GM19455 (cell line): ENCODE results near the gene PSMD2.

ENCODE experiments used
- ATAC-seq: cut with Tn5 transposase; IDR thresholded peaks from one replicate; pipeline ENCODE4 v1.9.1; 2021; ENCODE audit not compliant: unreplicated experiment

PSMD2 gene

DNA sequence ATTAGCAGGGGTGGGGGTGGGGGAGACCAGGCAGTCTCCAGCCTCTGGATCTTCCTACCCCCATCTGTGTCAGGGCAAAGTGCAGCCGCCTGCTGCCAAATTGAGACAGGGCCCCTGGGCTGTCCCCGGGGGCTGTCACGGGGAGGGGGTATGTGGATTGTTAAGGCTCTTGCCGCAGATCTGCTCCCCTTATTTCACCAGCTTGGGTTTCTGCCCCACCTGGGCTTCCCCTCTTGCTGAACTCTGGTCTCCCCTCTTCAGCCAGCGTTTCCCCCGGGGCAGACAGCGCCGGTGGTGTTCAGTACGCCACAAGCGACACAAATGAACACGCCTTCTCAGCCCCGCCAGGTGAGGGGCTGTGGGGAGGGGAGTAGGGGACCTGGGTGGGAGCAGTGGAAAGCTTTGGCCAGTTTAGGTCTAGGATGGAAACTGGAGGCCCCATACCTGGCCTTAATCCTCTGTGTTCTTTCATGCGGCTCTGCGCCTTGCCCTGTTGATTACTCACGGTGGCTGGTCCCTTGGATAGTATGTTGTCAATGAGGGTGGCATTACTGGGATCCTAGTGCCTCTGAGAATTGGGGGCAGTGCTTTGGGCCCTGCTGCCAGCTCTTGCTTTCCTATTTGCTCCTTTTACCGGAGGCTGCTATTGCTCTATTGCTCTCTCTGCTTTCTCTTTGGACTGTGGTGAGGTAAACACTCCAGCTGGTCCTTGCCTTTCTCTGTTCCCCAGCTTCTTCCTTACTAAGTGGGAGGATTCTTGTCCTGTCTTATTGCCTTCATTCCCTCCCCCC lies 17.0 kb downstream of the PSMD2 start:
- no peak for ATAC-seq

DNA sequence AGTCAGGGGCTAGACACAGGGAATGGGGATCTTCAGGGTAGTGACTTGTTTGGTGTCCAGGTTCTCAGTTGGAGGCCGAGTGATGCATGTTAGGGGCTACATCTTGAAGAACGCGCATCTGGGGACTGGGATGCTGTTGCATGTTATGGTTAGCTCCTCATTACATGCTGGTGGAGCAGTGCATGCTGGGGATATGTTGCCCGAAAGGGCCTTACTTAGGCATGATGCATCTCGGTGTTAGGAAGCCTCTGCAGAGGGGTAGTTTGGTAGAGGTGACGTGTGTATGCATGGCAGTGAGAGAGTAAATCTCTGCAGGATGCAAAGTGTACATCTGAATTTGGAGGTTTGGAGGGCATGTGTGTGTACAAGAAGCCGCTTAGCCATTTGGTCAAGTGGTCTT lies 17.8 kb downstream of the PSMD2 start:
- no peak for ATAC-seq

DNA sequence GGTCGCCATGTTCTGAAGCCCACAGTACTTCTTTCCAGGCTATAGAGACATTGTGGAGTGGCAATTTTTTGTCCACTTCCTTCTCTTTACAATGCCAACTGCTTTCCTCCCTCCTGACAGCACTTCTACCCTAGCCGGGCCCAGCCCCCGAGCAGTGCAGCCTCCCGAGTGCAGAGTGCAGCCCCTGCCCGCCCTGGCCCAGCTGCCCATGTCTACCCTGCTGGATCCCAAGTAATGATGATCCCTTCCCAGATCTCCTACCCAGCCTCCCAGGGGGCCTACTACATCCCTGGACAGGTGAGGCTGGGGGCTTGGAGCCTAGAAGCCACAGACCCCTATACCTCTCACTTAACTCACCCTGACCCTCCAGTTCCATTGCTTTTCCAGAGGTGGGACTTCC lies 18.2 kb downstream of the PSMD2 start:
- ATAC-seq = no peak

DNA sequence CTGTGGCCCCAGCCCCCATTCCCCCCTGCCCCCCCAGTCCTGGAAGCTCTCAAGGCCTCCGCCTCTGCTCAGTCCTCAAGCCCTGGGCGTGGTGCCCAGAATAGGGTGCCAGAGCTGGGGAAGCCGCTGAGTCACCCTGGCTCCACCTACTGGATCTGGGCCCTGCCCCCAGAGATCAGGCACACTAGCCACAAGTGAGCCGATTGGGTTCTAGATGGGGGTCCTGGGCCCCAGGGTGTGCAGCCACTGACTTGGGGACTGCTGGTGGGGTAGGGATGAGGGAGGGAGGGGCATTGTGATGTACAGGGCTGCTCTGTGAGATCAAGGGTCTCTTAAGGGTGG lies 21.0 kb downstream of the PSMD2 start:
- ATAC-seq = no peak

DNA sequence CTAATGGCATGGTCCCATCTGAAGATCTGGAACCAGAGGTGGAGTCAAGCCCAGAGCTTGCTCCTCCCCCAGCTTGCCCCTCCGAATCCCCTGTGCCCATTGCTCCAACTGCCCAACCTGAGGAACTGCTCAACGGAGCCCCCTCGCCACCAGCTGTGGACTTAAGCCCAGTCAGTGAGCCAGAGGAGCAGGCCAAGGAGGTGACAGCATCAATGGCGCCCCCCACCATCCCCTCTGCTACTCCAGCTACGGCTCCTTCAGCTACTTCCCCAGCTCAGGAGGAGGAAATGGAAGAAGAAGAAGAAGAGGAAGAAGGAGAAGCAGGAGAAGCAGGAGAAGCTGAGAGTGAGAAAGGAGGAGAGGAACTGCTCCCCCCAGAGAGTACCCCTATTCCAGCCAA lies 22.6 kb downstream of the PSMD2 start:
- no peak for ATAC-seq

DNA sequence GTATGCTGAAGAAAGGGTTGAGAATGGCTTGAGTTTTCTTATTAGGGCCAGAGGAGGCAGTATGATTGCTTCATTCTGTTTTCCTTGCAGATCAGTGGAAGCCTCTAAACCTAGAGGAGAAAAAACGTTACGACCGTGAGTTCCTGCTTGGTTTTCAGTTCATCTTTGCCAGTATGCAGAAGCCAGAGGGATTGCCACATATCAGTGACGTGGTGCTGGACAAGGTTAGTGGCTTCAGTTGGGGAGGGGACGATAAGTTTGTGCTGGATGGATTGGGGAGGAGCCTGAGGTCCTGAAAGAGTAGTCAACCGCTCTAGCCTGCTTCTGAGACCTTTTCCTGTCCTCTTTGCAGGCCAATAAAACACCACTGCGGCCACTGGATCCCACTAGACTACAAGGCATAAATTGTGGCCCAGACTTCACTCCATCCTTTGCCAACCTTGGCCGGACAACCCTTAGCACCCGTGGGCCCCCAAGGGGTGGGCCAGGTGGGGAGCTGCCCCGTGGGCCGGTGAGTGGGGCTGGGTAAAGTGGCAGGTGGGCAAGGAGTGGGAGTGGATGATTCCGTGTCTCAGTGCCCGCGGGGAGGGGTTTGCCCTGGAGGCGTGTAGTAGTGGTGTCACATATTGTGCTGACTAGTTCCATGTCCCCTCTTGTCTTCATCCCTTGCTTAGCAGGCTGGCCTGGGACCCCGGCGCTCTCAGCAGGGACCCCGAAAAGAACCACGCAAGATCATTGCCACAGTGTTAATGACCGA lies 23.9 kb downstream of the PSMD2 start:
- no peak for ATAC-seq

DNA sequence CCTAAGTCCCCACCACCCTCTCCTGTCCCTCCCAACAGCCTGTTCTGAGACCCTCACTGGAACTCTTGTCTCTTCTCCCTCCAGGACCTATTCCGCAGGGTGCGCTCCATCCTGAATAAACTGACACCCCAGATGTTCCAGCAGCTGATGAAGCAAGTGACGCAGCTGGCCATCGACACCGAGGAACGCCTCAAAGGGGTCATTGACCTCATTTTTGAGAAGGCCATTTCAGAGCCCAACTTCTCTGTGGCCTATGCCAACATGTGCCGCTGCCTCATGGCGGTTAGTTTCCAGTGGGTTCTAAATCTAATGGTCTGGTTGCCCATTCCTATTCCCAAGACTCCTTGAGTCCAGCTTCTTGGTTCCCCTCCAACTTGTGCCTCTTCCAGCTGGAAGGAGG lies 24.7 kb downstream of the PSMD2 start:
- ATAC-seq = no peak

DNA sequence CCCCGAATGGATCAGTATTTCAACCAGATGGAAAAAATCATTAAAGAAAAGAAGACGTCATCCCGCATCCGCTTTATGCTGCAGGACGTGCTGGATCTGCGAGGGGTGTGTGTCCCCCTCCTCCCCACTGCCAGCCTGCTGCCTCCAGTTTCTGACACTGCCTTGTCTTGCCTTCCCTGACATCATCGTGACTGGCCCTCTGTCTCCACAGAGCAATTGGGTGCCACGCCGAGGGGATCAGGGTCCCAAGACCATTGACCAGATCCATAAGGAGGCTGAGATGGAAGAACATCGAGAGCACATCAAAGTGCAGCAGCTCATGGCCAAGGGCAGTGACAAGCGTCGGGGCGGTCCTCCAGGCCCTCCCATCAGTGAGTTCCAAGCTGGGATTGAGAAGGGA lies 26.2 kb downstream of the PSMD2 start:
- ATAC-seq = no peak

DNA sequence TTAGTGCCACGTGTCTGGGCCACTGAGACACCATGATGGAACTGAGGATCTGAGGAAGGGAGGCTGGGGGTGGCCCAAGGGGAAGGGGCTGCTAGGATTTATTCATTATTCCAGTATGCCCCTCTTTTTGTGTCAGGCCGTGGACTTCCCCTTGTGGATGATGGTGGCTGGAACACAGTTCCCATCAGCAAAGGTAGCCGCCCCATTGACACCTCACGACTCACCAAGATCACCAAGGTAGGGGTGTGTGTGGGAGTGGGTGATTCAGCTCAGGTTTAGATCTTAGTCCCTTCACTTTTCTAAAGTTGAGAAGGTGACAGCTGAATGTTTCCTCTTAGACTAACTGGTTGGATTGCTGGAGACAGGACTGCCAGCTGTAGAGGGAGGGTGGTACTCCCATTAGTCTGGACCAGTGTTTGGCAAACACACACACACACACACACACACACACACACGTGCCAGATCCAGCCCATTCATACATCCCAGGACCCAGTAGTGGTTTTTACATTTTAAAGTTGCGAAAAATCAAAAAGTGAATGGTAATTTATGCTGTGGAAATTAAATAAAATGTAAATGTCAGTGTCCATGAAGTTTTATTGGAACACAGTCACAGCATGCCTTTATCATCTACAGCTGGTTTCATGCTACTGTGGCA lies 26.8 kb downstream of the PSMD2 start:
- no peak for ATAC-seq

DNA sequence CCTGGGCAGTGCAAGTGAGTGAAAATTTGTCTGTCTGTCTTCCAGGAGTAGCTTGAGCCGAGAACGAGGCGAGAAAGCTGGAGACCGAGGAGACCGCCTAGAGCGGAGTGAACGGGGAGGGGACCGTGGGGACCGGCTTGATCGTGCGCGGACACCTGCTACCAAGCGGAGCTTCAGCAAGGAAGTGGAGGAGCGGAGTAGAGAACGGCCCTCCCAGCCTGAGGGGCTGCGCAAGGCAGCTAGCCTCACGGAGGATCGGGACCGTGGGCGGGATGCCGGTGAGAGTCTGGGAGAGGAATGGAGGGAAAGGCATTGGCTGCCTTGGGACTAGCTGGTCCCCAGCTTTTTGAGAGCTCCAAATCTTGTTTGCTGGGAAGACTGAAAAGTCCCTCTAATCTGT lies 28.1 kb downstream of the PSMD2 start:
- ATAC-seq = no peak

DNA sequence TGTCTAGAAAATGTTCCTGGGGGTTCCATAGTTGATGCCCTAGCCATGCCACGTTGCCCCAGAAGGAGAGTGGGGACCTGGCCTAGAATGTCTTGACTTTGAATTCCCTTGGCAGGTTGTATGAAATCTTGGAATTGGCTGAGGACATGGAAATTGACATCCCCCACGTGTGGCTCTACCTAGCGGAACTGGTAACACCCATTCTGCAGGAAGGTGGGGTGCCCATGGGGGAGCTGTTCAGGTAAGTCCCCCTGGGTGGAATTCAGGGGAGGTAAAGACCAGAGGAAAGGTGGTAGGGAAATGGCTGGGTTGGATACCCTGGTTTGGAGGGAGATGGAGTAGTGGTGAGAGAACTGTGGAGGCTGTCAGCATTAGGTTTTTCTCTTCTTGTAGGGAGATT lies 29.5 kb downstream of the PSMD2 start:
- no peak for ATAC-seq

DNA sequence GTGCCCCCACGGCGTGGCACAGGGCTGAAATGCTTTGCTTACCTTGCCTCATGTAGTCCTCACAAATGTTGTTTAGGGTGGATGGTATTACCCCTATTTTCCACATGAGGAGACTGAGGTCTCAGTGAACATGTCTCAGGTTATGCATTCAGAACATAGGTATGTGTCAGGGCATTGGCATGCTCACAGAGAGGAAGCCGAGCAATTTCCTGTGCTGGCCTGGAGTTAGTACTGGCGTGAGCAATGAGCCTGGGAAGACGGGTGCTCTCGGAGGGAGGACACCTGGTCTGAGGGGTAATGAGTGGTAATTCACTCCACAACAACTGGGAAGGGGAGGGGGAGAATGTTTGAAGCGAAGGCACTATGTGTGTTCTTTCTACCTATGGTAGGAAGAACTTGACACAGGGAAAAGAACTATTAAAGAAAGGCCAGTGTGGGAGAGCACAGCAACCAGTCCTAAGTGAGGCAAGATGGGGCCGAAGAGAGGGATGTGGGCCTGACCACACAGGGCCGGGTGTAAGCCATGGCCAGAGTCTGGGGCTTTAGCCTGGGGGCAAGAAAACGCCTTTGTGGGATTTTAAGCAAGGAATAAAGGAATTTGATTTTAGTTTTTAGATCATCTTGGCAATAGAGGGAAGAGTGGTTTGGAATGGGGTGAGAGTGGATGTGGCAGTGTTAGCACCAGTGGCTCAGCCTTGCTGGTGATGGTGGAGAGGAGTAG lies 33.5 kb downstream of the PSMD2 start:
- ATAC-seq = no peak

DNA sequence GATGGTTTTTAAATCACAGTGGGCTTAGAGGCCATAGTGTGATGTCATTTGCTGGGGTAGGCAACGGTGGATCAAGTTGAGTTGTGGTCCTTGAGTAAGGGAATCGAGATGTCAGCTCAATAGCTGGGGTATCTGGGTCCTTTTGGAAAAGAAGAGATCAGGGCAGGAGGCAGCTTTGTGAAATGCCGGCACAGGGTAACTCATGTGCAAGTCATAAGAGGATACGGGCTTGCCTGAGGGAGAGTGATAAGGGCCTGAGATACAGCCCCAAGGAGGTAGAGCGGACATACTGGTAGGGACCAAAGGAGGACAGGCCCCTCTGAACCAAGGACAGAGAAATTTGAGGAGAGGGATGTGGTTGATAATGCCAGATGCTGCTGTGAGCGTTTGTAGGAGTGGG lies 34.1 kb downstream of the PSMD2 start:
- no peak for ATAC-seq

DNA sequence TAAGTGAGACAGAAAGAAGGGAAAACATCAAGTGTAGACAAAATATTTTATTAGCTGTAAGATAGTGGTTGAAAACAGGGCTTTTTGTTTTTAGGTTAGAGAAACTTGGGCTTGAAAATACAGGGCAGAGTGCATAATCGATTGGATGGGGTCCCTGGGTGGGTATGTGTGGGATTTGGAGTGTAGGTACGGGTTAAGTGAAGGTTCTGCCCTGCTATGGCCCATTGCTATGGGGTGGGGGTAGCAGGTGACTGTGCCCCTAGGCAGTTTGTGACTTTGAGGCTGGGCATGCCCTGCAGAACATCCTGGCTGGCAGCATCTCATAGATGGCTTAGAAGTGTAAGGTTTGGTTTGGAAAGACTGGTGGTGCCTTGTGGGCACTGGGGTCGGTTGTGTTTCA lies 34.7 kb downstream of the PSMD2 start:
- ATAC-seq = no peak

DNA sequence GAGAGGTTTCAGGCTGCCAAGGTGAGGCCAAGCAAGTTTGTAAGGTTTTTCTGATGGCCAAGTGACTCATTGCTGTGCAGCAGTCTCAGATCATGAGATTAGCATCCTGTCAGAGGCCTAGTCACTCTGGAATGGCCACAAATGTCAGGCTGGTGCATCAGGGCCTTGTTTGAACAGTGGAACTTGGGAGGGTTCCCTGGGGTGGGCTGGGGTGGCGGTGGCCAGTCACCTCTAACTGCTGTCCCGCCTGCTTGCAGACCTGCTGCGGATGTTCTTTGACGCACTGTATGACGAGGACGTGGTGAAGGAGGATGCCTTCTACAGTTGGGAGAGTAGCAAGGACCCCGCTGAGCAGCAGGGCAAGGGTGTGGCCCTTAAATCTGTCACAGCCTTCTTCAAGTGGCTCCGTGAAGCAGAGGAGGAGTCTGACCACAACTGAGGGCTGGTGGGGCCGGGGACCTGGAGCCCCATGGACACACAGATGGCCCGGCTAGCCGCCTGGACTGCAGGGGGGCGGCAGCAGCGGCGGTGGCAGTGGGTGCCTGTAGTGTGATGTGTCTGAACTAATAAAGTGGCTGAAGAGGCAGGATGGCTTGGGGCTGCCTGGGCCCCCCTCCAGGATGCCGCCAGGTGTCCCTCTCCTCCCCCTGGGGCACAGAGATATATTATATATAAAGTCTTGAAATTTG lies 35.6 kb downstream of the PSMD2 start:
- no peak for ATAC-seq

DNA sequence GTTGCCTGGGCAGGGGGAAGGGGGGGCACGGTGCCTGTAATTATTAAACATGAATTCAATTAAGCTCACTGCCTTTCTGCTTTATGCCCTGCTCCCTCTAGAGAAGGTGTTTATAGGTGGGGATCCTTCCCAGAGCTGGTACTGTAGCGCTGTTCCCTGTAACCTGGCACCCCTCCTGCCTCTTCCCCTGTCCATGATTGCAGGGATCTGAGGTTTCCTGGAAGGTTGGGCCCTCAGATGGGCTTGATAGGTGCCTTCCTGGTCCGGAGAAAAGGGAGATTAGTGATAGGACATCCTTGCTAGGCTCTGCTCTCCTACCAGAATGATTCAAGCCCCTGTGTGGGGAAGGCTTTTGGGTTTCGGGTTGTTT lies 36.2 kb downstream of the PSMD2 start:
- peak; percentile 8 for ATAC-seq

DNA sequence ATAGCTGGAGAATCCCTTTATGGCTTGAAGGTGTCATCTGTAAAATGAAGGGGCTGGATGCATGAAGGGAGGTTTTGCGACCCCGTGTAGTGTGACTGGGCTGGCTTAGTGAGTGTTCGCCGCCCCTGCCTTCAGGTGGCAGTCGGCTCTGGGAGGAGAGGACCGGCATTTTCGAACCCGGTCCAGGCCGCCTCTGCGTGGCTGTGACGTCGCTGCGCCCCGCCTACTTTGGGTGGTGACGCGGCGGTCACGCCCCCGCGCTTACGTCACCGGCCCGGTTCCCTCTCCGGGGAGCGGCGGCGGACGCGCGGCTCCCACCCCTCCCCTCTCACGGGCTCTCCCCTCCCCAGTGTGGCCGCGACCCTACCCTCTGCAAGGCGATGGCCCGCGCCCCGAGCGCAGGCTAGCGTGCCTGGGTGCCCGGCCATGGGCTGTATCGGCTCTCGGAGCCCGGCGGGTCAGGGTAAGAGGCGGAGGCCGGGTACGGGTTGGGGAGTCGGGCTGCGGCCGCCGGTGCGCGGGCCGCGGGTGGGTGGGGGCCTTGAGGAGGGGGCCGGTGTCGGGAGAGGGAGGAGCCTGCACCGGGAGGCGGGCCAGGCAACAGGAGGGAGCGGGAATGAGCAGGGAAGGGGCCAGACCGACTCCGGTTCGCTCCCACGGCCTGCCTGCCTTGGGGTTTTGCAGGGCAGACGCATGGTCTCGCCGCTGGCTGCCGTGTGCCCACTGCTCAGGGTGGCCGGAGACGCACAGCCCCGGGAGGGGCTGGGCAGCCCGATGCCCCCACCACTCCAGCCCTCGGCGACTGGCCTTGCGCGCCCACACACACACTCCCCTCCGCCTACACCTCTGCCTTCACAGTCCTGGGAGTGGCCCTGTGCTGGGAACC lies 36.9 kb downstream of the PSMD2 start:
- peak; percentile 87 for ATAC-seq

DNA sequence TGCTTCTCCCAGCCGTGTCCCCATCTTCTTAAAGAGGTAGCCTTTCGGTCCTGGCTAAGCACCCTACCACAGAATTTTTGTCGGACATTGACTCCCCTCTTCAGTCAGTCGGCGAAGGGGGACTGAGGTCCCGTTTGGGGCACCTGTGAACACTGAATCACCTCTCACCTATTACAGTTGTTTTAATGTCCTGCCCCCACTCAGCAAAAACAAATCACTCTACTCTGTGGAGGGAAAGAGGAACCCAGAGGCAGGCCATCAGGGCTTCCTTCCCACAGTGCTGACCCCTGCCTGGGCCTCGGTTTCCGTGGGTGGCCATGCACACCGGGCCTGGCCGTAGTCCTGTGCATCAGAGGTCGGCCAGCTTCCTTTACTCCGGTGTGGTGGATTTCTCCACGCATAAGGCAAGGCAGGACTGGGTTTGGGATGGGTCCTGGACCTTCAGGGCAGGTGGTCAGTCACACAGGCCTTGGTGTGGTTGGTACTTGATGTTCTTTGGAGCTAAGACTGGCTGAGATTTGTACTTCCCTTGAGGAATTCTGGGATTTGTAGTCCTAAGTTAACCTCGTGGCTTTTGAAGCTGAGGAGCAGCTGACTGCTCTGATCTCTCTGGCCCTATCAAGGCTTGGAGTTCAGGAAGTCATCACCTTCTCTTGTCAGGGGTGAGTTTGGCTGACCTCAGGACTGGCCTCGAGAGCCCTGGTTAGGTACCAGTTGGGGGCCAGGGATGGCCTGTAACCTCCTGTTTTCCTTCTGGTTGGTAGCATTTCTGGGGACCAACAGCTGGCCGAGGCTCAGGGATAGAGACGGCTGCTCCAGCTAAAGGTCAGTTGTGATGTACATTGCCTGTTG lies 37.7 kb downstream of the PSMD2 start:
- no peak for ATAC-seq

DNA sequence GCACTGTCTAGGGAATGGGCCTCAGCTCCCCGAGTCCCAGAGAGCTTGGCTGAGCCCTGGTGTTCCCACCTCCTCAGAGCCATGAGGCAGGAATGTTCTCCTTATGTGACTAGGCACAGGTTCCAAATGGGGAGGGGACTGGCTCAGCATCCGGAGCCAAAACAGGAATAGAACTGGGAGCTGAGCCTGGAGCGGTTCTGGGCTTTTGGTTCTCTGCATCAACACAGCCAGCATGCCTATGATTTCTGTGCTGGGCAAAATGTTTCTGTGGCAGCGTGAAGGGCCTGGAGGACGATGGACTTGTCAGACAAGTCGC lies 38.3 kb downstream of the PSMD2 start, which contains the start of gene FAM131A:
TSS of gene FAM131A (plus strand) at position 202 of the 316 bp plus-strand sequence. CDS start at position 233, 31 bp downstream.
- ATAC-seq = no peak
